BJ (cell line): Measurements from ENCODE around the gene NR1H3. TPM values are rescaled to one million over a fixed set of nuclear protein-coding genes. Genes with fewer than 3 reads are reported as not detected.

Source experiments
- CTCF ChIA-PET: fragments of 350-600 bp; formaldehyde crosslinking; extraction: SDS; loops from one replicate; lab custom pipeline; 2021; ENCODE audit warnings: antibody characterized with exemption, inconsistent platforms; lab: Yijun Ruan, JAX
- POLR2A ChIA-PET: fragments of 300-600 bp; sonication (Branson Sonifier 250); formaldehyde crosslinking; extraction: SDS; loops from one replicate; lab custom pipeline; 2021; ENCODE audit warnings: antibody characterized with exemption; lab: Charles Lee
- DNase-seq: peaks from one replicate; pipeline ENCODE4 v3.0.0-alpha.2; 2011; ENCODE audit warnings: low read depth
- H3K27me3 ChIP-seq: 2 replicates; pipeline ENCODE4 v1.6.0; 2011; ENCODE audit warnings: low read length; ENCODE audit not compliant: control insufficient read depth, insufficient read depth
- H3K36me3 ChIP-seq: 2 replicates; pipeline ENCODE4 v1.5.1; 2011; ENCODE audit warnings: low read length; ENCODE audit not compliant: control insufficient read depth, insufficient read depth
- H3K4me3 ChIP-seq: 2 replicates; pipeline ENCODE4 v1.5.1; 2011; ENCODE audit warnings: low read depth, mild to moderate bottlenecking, control low read depth, low read length
- CTCF ChIP-seq: IDR thresholded peaks from 2 replicates; pipeline ENCODE4 v1.5.1; 2011; ENCODE audit warnings: low read depth, mild to moderate bottlenecking, control low read depth, inconsistent platforms, low read length, moderate library complexity; ENCODE audit not compliant: insufficient read depth
- polyA plus RNA-seq: library from polyadenylated mRNA; depleted of rRNA; stranded (reverse); fragments of >200 nt; gene quantifications from 2 replicates; pipeline ENCODE4 v1.2.3, GENCODE V29; 2011

The NR1H3 gene
- polyA plus RNA-seq, 1 experiment, result 25.9 TPM

- ChIA-PET CTCF (interaction anchor here (0.6 kb wide), 2 partner anchors 25 to 342 kb away, joined by 3 read pairs; no protein-coding TSS in a partner anchor), POLR2A (interaction anchor here (0.6 kb wide), 1 partner anchor 72 kb away, joined by 3 read pairs; no protein-coding TSS in a partner anchor)
- no peak overlapping the region for H3K4me3 ChIP-seq
- DNase-seq, result no peak
- TF ChIP-seq CTCF, result no peak
- no peaks in the 10 kb centered on the region for H3K27me3 ChIP-seq
- peaks cover 26% of the 10 kb centered on the region for H3K36me3 ChIP-seq
These were observed 38.2 kb downstream of the NR1H3 start for GRCh38 chr11:47296045-47296444.

- Histone ChIP-seq H3K27me3 (no peaks in the 10 kb centered on the region), H3K36me3 (peaks cover 12% of the 10 kb centered on the region), H3K4me3 (no peak overlapping the region)
- ChIA-PET POLR2A (no interaction called here), CTCF (interaction anchor here (0.9 kb wide), 1 partner anchor 18 kb away, joined by 3 read pairs; no protein-coding TSS in a partner anchor)
- no peak for DNase-seq
- no peak for TF ChIP-seq CTCF
These were observed 41.3 kb downstream of the NR1H3 start for GRCh38 chr11:47299078-47299477.

- Histone ChIP-seq H3K36me3 (peaks cover 15% of the 10 kb centered on the region), H3K4me3 (no peak overlapping the region), H3K27me3 (no peaks in the 10 kb centered on the region)
- CTCF ChIA-PET, result no interaction called here
- DNase-seq, result no peak
- TF ChIP-seq CTCF, result no peak
- POLR2A ChIA-PET, result no interaction called here
These were observed 45.1 kb downstream of the NR1H3 start for GRCh38 chr11:47302853-47303252.

DNA sequence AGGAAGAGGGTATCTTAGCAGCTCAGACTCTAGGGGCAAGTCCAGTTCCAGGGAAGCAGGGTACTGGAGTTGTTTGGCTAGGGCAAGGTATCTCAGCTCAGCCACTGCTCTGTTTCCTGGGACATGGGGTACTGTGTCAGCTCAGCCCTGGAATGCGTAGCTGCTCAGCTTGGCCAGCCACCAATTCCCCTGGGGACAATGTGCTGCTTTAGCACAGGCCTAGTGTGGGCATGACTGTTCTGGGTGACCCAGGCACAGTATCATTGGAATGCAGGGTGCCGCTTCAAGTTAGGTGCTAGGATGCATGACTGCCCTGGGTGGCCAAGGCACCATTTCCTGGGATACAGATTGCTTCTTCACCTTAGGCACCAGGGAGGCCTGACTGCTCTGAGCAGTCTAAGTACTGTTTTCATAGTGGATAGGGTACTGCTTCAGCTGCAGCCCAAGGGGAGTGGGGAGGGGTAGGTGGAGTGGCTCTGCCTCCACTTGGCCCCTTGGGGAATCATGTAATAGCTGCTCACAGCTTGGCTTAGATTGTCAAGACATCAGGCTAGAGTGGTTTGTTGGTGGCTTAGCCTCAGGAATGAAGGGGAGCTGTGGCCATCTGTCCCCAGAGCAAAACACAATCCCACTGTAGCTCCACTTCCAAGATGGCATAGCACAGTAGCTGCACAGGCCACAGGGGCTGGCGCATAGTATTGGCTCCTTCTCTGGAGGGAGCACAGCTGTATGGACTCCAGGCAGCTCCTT lies 48.1 kb downstream of the NR1H3 start:
- no peak for DNase-seq
- Histone ChIP-seq H3K27me3 (no peaks in the 10 kb centered on the region), H3K36me3 (peaks cover 15% of the 10 kb centered on the region), H3K4me3 (no peak overlapping the region)
- POLR2A ChIA-PET, result no interaction called here
- CTCF ChIA-PET, result interaction anchor here (1.1 to 1.5 kb wide), 3 partner anchors 15 to 49 kb away, joined by 4 to 5 read pairs (median 4); no protein-coding TSS in a partner anchor
- no peak for TF ChIP-seq CTCF

DNA sequence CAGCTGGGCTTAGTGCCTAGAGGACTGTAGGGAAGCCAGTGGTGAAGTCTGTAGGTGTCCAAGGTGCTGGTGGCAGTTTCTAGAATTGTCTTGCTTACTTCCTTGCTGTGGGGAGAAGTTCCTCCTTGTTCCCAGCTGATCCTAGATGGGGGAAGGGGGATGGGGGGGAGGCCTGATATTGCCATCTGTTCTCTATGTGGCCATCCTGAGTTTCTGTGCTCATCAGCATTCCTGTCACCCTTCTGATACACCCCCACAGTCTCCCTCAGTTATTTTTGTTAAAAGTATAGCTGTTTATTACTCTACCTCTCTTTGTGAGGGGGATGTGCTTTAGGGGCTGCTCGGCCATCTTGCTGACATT lies 48.7 kb downstream of the NR1H3 start:
- no peak for DNase-seq
- ChIA-PET CTCF (interaction anchor here (1.1 to 1.5 kb wide), 3 partner anchors 15 to 48 kb away, joined by 4 to 5 read pairs (median 4); no protein-coding TSS in a partner anchor), POLR2A (no interaction called here)
- Histone ChIP-seq H3K4me3 (no peak overlapping the region), H3K36me3 (peaks cover 20% of the 10 kb centered on the region), H3K27me3 (no peaks in the 10 kb centered on the region)
- TF ChIP-seq CTCF, result no peak
